MCF 10A (cell line): ENCODE data around the gene PPTC7. TPM values are rescaled to one million over a fixed set of nuclear protein-coding genes. Genes with fewer than 3 reads are reported as not detected.
A peak's percentile ranks its signal among the peaks of the same experiment; 100 is the strongest.

Experiments
- BruUV-seq: library from RNA; stranded (reverse); fragments of 400-500 nt; replicated peaks from 2 replicates; lab custom pipeline; 2021; lab: Mats Ljungman, UMichigan
- CTCF ChIA-PET: fragments of 300-600 bp; sonication (Branson Sonifier 250); formaldehyde crosslinking; extraction: SDS; loops from one replicate; lab custom pipeline; 2021; ENCODE audit warnings: antibody characterized with exemption, inconsistent platforms; lab: Yijun Ruan, JAX
- POLR2A ChIA-PET: fragments of 300-600, 350-650 bp; sonication (Branson Sonifier 250); formaldehyde crosslinking; extraction: SDS; loops from one replicate; lab custom pipeline; 2020; ENCODE audit warnings: antibody characterized with exemption, inconsistent platforms; lab: Yijun Ruan, JAX
- DNase-seq: peaks from one replicate; pipeline ENCODE4 v3.0.0-alpha.2; 2018; ENCODE audit not compliant: unreplicated experiment
- H3K27ac Mint-ChIP-seq: one replicate; pipeline ENCODE4 v1.8.0; 2022; ENCODE audit warnings: mild to moderate bottlenecking, low read depth, mixed read lengths; ENCODE audit not compliant: unreplicated experiment
- H3K27me3 Mint-ChIP-seq: one replicate; pipeline ENCODE4 v1.8.0; 2022; ENCODE audit warnings: mixed read lengths; ENCODE audit not compliant: insufficient read depth, unreplicated experiment
- H3K36me3 Mint-ChIP-seq: one replicate; pipeline ENCODE4 v1.8.0; 2022; ENCODE audit warnings: mild to moderate bottlenecking, moderate library complexity, mixed read lengths; ENCODE audit not compliant: insufficient read depth, unreplicated experiment
- H3K4me1 Mint-ChIP-seq: one replicate; pipeline ENCODE4 v1.8.0; 2022; ENCODE audit warnings: mixed read lengths; ENCODE audit not compliant: insufficient read depth, unreplicated experiment
- H3K4me3 Mint-ChIP-seq: one replicate; pipeline ENCODE4 v1.8.0; 2022; ENCODE audit warnings: mild to moderate bottlenecking, moderate library complexity, mixed read lengths; ENCODE audit not compliant: unreplicated experiment
- H3K9me3 Mint-ChIP-seq: one replicate; pipeline ENCODE4 v1.8.0; 2022; ENCODE audit warnings: mixed read lengths; ENCODE audit not compliant: unreplicated experiment
- CTCF ChIP-seq: fragments of 200-600 bp; IDR thresholded peaks from one replicate; pipeline ENCODE4 v1.8.0; 2022; ENCODE audit warnings: antibody characterized with exemption, mild to moderate bottlenecking; ENCODE audit not compliant: unreplicated experiment
- intact Hi-C: fragments of 100-400 bp; cut with micrococcal nuclease; formaldehyde crosslinking; loops from 2 replicates; pipeline ENCODE4 v1.14.1; 2022
- total RNA-seq: library from RNA; stranded (reverse); gene quantifications from 2 replicates; pipeline ENCODE4 v1.2.3, GENCODE V29; 2022

Gene PPTC7
- total RNA-seq, 1 experiment from 2014 or later = 36.5 TPM

- BruUV-seq = no TSS peak
- POLR2A ChIA-PET = interaction anchor here (0.6 to 0.7 kb wide), 3 partner anchors 37 to 120 kb away, joined by 3 read pairs; partner anchors contain the start of gene GPN3
- no peak for TF ChIP-seq CTCF
- Mint-ChIP-seq H3K9me3 (no peaks in the 10 kb centered on the region), H3K36me3 (peaks cover 10% of the 10 kb centered on the region), H3K4me3 (no peak overlapping the region), H3K4me1 (peaks cover 6% of the 10 kb centered on the region), H3K27me3 (no peaks in the 10 kb centered on the region), H3K27ac (no peak overlapping the region)
- CTCF ChIA-PET = interaction anchor here (1.2 to 1.6 kb wide), 2 partner anchors 95 to 97 kb away, joined by 3 to 12 read pairs; no protein-coding TSS in a partner anchor
- intact Hi-C loops = no loop called here
- no peak for DNase-seq
Measured at GRCh38 chr12:110505332-110505731, 77.8 kb downstream of the PPTC7 start.

- Mint-ChIP-seq H3K9me3 (no peaks in the 10 kb centered on the region), H3K27ac (no peak overlapping the region), H3K36me3 (peaks cover 10% of the 10 kb centered on the region), H3K4me1 (peaks cover 14% of the 10 kb centered on the region), H3K27me3 (no peaks in the 10 kb centered on the region), H3K4me3 (no peak overlapping the region)
- POLR2A ChIA-PET = interaction anchor here (0.6 to 2.6 kb wide), 7 partner anchors 11 to 1614 kb away, joined by 3 to 18 read pairs (median 3); partner anchors contain the start of genes FAM216A and GPN3
- BruUV-seq = no TSS peak
- intact Hi-C loops = loop anchor here (5.0 kb wide), 1 partner anchor 239 kb away; the partner anchor contains the start of gene PPP1CC
- CTCF ChIA-PET = interaction anchor here (1.2 to 4.9 kb wide), 4 partner anchors 9 to 98 kb away, joined by 4 to 45 read pairs (median 10); partner anchors contain the start of gene FAM216A
- no peak for TF ChIP-seq CTCF
- DNase-seq = no peak
Measured at GRCh38 chr12:110503432-110503831, 79.7 kb downstream of the PPTC7 start.

GRCh38 chr12:110501752-110502738 lies 81.1 kb downstream of the PPTC7 start, which contains the start of the genes RAD9B and VPS29:
Gene RAD9B (plus strand): TSS chr12:110502331. CDS start chr12:110502338, 7 bp downstream.
Gene VPS29 (minus strand): TSS chr12:110502111. CDS start chr12:110502051, 60 bp downstream.
- H3K27ac Mint-ChIP-seq = peak within 1 kb of the TSS; percentile 96
- DNase-seq = peak; percentile 98
- H3K27me3 Mint-ChIP-seq = no peaks in the 10 kb centered on the region
- peaks cover 18% of the 10 kb centered on the region for H3K36me3 Mint-ChIP-seq
- CTCF ChIA-PET = interaction anchor here (0.6 to 4.9 kb wide), 5 partner anchors 11 to 1499 kb away, joined by 3 to 45 read pairs (median 7); partner anchors contain the start of gene FAM216A
- H3K4me1 Mint-ChIP-seq = peaks cover 14% of the 10 kb centered on the region
- H3K9me3 Mint-ChIP-seq = no peaks in the 10 kb centered on the region
- H3K4me3 Mint-ChIP-seq = peak within 1 kb of the TSS; percentile 92
- POLR2A ChIA-PET = interaction anchor here (0.5 to 5.9 kb wide), 32 partner anchors 9 to 503 kb away, joined by 3 to 117 read pairs (median 5); partner anchors contain the start of genes ANKRD13A, ARPC3, FAM216A and GPN3
- intact Hi-C loops = loop anchor here (1.0 to 5.0 kb wide), 2 partner anchors 34 to 240 kb away; partner anchors contain the start of genes FAM216A, GPN3 and PPP1CC
- BruUV-seq = TSS peak; percentile 72
- no peak for TF ChIP-seq CTCF
